Activated CD4-positive, CD25-positive, alpha-beta regulatory T cell treated with anti-CD3 and anti-CD28 coated beads, Interleukin-2, amount 50 U/mL, for 24 hours (primary cell): ENCODE data around the gene PCDHA5.
"Not testable (repeated sequence)": the region's sequence is repeated elsewhere in the genome, so short reads cannot be mapped to it uniquely, and the experiment has no call there.

Experiments
- ATAC-seq, 2 donors: fragments of 150-1000 bp; cut with Tn5 transposase; one replicate each; pipeline ENCODE4 v1.10.0; 2021; ENCODE audit warnings: mild to moderate bottlenecking in 1 of 2, moderate library complexity in 1 of 2

The PCDHA5 gene

GRCh38 chr5:140823475-140823874 lies 2.1 kb downstream of the PCDHA5 start:
- no peak for ATAC-seq

GRCh38 chr5:140827704-140828361 lies 6.4 kb downstream of the PCDHA5 start, which contains the start of gene PCDHA6:
PCDHA6 (plus strand) TSS chr5:140827960; CDS start chr5:140828092, 132 bp downstream.
- no peak for ATAC-seq

GRCh38 chr5:140828362-140828737 lies 6.9 kb downstream of the PCDHA5 start:
- no peak for ATAC-seq

DNA sequence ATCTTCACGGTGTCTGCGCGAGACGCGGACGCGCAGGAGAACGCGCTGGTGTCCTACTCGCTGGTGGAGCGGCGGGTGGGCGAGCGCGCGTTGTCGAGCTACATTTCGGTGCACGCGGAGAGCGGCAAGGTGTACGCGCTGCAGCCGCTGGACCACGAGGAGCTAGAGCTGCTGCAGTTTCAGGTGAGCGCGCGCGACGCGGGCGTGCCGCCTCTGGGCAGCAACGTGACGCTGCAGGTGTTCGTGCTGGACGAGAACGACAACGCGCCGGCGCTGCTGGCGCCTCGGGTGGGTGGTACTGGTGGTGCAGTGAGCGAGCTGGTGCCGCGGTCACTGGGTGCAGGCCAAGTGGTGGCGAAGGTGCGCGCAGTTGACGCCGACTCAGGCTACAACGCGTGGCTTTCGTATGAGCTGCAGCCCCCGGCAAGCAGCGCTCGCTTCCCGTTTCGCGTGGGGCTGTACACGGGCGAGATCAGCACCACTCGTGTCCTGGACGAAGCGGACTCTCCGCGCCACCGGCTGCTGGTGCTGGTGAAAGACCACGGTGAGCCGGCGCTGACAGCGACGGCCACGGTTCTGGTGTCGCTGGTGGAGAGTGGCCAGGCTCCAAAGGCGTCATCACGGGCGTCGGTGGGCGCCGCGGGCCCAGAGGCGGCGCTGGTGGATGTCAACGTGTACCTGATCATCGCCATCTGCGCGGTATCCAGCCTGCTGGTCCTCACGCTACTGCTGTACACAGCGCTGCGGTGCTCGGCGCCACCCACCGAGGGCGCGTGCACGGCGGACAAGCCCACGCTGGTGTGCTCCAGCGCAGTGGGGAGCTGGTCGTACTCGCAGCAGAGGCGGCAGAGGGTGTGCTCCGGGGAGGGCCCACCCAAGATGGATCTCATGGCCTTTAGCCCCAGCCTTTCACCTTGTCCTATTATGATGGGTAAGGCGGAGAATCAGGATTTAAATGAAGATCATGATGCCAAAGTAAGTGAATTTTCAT lies 8.4 kb downstream of the PCDHA5 start:
- ATAC-seq = not testable (repeated sequence)

DNA sequence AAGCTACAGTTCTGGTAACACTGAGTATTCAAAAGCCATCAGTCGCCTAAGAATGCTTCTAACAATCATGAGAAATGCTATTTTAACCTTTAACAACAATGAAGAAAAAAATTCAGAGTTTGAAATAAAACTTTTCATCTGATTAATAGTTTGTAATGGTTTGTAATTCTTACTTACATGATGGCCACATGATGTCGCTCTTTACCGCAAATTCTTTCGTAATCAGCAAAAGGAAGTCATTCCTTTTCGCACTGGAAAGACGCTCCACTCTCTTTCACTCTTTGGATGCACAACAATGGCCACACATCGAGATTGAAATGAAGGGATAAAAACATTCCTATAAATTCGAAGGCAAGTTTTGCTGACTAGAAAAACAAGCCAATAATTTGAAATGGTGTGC lies 12.6 kb downstream of the PCDHA5 start, which contains the start of gene PCDHA7:
PCDHA7 (plus strand) TSS at position 277 of the 400 bp plus-strand sequence; CDS start at position 392, 115 bp downstream.
- ATAC-seq = no peak

DNA sequence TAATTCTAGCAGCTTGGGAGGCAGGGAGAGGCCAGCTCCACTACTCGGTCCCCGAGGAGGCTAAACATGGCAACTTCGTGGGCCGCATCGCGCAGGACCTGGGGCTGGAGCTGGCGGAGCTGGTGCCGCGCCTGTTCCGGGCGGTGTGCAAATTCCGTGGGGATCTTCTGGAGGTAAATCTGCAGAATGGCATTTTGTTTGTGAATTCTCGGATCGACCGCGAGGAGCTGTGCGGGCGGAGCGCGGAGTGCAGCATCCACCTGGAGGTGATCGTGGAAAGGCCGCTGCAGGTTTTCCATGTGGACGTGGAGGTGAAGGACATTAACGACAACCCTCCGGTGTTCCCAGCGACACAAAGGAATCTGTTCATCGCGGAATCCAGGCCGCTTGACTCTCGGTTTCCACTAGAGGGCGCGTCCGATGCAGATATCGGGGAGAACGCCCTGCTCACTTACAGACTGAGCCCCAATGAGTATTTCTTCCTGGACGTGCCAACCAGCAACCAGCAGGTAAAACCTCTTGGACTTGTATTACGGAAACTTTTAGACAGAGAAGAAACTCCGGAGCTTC lies 13.1 kb downstream of the PCDHA5 start:
- not testable (repeated sequence) for ATAC-seq

DNA sequence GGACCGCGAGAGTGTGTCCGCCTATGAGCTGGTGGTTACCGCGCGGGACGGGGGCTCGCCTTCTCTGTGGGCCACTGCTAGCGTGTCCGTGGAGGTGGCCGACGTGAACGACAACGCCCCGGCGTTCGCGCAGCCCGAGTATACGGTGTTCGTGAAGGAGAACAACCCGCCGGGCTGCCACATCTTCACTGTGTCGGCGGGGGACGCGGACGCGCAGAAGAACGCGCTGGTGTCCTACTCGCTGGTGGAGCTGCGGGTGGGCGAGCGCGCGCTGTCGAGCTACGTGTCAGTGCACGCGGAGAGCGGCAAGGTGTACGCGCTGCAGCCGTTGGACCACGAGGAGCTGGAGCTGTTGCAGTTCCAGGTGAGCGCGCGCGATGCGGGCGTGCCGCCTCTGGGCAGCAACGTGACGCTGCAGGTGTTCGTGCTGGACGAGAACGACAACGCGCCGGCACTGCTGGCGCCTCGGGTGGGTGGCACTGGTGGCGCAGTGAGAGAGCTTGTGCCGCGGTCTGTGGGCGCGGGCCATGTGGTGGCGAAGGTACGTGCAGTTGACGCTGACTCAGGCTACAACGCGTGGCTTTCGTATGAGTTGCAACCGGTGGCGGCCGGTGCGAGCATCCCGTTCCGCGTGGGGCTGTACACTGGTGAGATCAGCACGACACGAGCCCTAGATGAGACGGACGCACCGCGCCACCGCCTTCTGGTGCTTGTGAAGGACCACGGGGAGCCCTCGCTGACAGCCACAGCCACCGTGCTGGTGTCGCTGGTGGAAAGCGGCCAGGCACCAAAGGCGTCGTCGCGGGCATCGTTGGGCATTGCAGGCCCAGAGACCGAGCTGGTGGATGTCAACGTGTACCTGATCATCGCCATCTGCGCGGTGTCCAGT lies 14.5 kb downstream of the PCDHA5 start:
- no peak for ATAC-seq

DNA sequence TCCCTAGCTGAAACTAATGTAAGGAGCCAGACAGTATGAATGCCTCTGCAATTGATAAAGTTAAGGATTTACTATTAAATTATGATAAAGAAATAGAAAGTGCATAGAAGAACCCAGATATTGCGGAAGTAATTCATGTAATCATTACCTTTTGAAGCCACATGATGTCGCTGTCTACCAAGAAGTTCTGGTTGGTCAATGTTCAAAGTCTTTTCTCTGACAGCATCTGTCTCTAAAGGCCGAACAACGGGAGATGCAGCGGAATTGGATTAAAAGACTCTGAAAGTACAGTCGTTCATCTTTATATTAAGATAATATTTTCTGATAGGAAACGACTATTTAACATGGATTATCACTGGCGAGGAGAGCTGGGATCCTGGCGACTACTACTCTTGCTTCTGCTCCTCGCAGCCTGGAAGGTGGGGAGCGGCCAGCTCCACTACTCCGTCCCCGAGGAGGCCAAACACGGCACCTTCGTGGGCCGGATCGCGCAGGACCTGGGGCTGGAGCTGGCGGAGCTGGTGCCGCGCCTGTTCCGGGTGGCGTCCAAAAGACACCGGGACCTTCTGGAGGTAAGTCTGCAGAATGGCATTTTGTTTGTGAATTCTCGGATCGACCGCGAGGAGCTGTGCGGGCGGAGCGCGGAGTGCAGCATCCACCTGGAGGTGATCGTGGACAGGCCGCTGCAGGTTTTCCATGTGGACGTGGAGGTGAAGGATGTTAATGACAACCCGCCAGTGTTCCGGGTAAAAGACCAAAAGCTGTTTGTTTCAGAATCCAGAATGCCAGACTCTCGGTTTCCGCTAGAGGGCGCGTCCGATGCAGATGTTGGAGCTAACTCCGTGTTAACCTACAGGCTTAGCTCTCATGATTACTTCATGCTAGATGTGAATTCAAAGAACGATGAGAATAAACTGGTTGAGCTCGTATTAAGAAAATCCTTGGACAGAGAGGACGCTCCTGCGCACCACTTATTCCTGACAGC lies 19.9 kb downstream of the PCDHA5 start, which contains the start of gene PCDHA8:
PCDHA8 (plus strand) TSS at position 210 of the 985 bp plus-strand sequence; CDS start at position 345, 135 bp downstream.
- ATAC-seq = no peak

GRCh38 chr5:140842798-140843733 lies 21.7 kb downstream of the PCDHA5 start:
- ATAC-seq = no peak

- ATAC-seq = not testable (repeated sequence)
Measured at GRCh38 chr5:140848139-140849102, 27.0 kb downstream of the PCDHA5 start, which contains the start of gene PCDHA9. PCDHA9 (plus strand) TSS chr5:140848382; CDS start chr5:140848496, 114 bp downstream.

DNA sequence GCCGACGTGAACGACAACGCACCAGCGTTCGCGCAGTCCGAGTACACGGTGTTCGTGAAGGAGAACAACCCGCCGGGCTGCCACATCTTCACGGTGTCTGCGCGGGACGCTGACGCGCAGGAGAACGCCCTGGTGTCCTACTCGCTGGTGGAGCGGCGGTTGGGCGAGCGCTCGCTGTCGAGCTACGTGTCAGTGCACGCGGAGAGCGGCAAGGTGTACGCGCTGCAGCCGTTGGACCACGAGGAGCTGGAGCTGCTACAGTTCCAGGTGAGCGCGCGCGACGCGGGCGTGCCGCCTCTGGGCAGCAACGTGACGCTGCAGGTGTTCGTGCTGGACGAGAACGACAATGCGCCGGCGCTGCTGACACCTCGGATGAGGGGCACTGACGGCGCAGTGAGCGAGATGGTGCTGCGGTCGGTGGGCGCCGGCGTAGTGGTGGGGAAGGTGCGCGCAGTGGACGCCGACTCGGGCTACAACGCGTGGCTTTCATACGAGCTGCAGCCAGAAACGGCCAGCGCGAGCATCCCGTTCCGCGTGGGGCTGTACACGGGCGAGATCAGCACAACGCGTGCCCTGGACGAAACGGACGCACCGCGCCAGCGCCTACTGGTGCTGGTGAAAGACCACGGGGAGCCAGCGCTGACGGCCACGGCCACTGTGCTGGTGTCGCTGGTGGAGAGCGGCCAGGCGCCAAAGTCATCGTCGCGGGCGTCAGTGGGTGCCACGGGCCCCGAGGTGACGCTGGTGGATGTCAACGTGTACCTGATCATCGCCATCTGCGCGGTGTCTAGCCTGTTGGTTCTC lies 28.6 kb downstream of the PCDHA5 start:
- ATAC-seq = not testable (repeated sequence)

- ATAC-seq = no peak
Measured at GRCh38 chr5:140855772-140856674, 34.6 kb downstream of the PCDHA5 start, which contains the start of gene PCDHA10. PCDHA10 (plus strand) TSS chr5:140855897; CDS start chr5:140856049, 152 bp downstream.

DNA sequence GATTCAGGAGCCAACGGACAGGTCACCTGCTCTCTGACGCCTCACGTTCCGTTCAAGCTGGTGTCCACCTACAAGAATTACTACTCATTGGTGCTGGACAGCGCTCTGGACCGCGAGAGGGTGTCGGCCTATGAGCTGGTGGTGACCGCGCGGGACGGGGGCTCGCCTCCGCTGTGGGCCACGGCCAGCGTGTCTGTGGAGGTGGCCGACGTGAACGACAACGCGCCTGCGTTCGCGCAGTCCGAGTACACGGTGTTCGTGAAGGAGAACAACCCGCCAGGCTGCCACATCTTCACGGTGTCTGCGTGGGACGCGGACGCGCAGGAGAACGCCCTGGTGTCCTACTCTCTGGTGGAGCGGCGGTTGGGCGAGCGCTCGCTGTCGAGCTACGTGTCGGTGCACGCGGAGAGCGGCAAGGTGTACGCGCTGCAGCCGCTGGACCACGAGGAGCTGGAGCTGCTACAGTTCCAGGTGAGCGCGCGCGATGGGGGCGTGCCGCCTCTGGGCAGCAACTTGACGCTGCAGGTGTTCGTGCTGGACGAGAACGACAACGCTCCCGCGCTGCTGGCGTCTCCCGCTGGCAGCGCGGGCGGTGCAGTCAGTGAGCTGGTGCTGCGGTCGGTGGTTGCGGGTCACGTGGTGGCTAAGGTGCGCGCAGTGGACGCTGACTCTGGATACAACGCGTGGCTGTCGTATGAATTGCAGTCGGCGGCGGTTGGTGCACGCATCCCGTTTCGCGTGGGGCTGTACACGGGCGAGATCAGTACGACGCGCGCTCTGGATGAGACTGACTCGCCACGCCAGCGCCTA lies 36.0 kb downstream of the PCDHA5 start:
- no peak for ATAC-seq

DNA sequence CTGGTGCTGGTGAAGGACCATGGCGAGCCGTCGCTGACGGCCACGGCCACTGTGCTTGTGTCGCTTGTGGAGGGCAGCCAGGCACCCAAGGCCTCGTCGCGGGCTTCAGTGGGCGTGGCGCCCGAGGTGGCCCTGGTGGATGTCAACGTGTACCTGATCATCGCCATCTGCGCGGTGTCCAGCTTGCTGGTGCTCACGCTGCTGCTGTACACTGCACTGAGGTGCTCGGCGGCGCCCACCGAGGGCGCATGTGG lies 36.5 kb downstream of the PCDHA5 start:
- ATAC-seq = no peak
